ENCODE results near the gene PITPNM3. TPM values are rescaled to one million over a fixed set of nuclear protein-coding genes. Genes with fewer than 3 reads are reported as not detected.

The PITPNM3 gene
- total RNA-seq, 2 experiments from 2014 or later = 0.87 to 0.92 TPM

- ATAC-seq (no peak), DNase-seq (no peak)
- Mint-ChIP-seq H3K27me3 (peaks cover 8% of the 10 kb centered on the region), H3K9me3 (peaks cover 12% of the 10 kb centered on the region), H3K27ac (no peak overlapping the region), H3K4me1 (ENCODE audit: low read depth) (peaks cover 14% of the 10 kb centered on the region), H3K4me3 (no peak overlapping the region), H3K36me3 (ENCODE audit: low read depth) (peaks cover 6% of the 10 kb centered on the region)
- POLR2A ChIA-PET = no interaction called here
- intact Hi-C loops (cut with micrococcal nuclease) = no loop called here
- no peak for TF ChIP-seq CTCF (IDR thresholded peaks at IDR 0.05)
- CTCF ChIA-PET = no interaction called here
These were observed 129.8 kb downstream of the PITPNM3 start for GRCh38 chr17:6426356-6427101.

DNA sequence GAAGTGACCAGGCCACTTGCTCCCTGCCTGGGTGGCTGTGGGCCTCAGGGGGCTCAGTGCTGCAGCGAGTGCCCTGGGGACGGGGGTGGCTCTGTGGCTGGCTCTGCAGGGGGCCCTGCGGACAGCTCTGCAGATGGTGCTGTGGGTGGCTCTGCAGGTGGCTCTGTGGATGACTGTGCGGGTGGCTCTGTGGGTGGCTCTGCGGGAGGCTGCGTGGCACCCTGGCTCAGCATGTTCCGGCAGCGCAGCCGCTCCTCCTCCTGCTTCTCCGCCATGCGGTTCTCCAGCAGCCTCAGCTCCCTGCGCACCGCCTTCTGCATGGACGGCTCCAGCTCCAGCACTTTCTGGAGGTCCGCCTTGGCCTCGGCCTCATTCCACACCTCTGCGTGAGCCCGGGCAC, 130.9 kb downstream of the PITPNM3 start:
- CTCF ChIA-PET = interaction anchor here (0.5 to 4.1 kb wide), 4 partner anchors 10 to 1052 kb away, joined by 3 to 21 read pairs (median 4); partner anchors contain the start of gene AIPL1
- no peak overlapping the region for H3K4me3 Mint-ChIP-seq
- intact Hi-C loops (cut with micrococcal nuclease) = no loop called here
- DNase-seq = no peak
- H3K27me3 Mint-ChIP-seq = peaks cover 10% of the 10 kb centered on the region
- POLR2A ChIA-PET = no interaction called here
- no peak overlapping the region for H3K27ac Mint-ChIP-seq
- H3K36me3 Mint-ChIP-seq (ENCODE audit: low read depth) = peaks cover 2% of the 10 kb centered on the region
- H3K4me1 Mint-ChIP-seq (ENCODE audit: low read depth) = peaks cover 14% of the 10 kb centered on the region
- ATAC-seq = no peak
- peaks cover 3% of the 10 kb centered on the region for H3K9me3 Mint-ChIP-seq
- no peak for TF ChIP-seq CTCF (IDR thresholded peaks at IDR 0.05)

- no peaks in the 10 kb centered on the region for H3K9me3 Mint-ChIP-seq
- ATAC-seq (no peak), DNase-seq (no peak)
- H3K36me3 Mint-ChIP-seq (ENCODE audit: low read depth) = no peaks in the 10 kb centered on the region
- H3K27me3 Mint-ChIP-seq = peaks cover 8% of the 10 kb centered on the region
- ChIA-PET POLR2A (no interaction called here), CTCF (interaction anchor here (1.1 to 4.1 kb wide), 5 partner anchors 11 to 835 kb away, joined by 3 to 21 read pairs (median 4); partner anchors contain the start of gene AIPL1)
- H3K4me3 Mint-ChIP-seq = no peak overlapping the region
- no peak for TF ChIP-seq CTCF (IDR thresholded peaks at IDR 0.05)
- intact Hi-C loops (cut with micrococcal nuclease) = loop anchor here (5.0 kb wide), 1 partner anchor 832 kb away; no protein-coding TSS in a partner anchor
- H3K4me1 Mint-ChIP-seq (ENCODE audit: low read depth) = peaks cover 14% of the 10 kb centered on the region
- H3K27ac Mint-ChIP-seq = no peak overlapping the region
These were observed 132.4 kb downstream of the PITPNM3 start for GRCh38 chr17:6423931-6424330.

DNA sequence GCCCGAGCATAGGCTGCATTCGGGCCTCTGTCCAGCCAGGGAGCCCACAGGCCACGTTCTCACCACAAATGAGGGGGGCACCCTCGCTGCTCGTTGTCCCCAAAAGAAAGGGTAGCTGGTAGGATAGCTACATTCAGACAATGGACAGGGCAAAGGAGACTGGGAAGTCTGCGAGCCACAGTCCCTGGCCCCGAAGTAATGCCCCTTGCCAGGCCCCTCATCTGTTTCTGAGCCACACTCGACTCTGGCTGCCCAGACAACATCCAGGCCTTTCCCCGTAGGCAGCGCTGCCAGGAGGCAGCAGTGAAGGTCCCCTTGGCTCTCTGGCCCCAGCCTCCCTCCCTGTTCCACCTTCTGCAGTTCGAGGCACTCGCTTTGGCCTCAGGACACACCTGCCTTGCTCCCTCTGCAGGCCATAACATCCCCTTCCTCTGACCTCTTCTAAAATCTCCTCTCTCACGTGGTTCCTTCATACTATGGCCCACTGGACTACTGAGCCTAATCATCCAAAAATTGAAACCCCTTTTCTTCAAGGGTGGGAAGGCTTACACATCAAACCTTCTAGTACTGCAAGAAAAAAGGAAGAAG, 133.6 kb downstream of the PITPNM3 start:
- Mint-ChIP-seq H3K27ac (no peak overlapping the region), H3K27me3 (peaks cover 8% of the 10 kb centered on the region), H3K4me1 (ENCODE audit: low read depth) (peaks cover 7% of the 10 kb centered on the region), H3K9me3 (no peaks in the 10 kb centered on the region), H3K36me3 (ENCODE audit: low read depth) (no peaks in the 10 kb centered on the region), H3K4me3 (no peak overlapping the region)
- CTCF ChIA-PET = interaction anchor here (0.6 to 4.1 kb wide), 6 partner anchors 10 to 906 kb away, joined by 3 to 21 read pairs (median 4); partner anchors contain the start of gene AIPL1
- ATAC-seq (no peak), DNase-seq (no peak)
- no peak for TF ChIP-seq CTCF (IDR thresholded peaks at IDR 0.05)
- intact Hi-C loops (cut with micrococcal nuclease) = loop anchor here (5.0 kb wide), 1 partner anchor 830 kb away; no protein-coding TSS in a partner anchor
- POLR2A ChIA-PET = no interaction called here
